ENCODE measurements around the gene PPM1E. TPM values are rescaled to one million over a fixed set of nuclear protein-coding genes. Genes with fewer than 3 reads are reported as not detected.
"Not testable (repeated sequence)": the region's sequence is repeated elsewhere in the genome, so short reads cannot be mapped to it uniquely, and the experiment has no call there.

The PPM1E gene
- total and polyA plus RNA-seq, 2 donors (not counting 1 experiment from before 2014, with no cell fraction given): not detected

DNA sequence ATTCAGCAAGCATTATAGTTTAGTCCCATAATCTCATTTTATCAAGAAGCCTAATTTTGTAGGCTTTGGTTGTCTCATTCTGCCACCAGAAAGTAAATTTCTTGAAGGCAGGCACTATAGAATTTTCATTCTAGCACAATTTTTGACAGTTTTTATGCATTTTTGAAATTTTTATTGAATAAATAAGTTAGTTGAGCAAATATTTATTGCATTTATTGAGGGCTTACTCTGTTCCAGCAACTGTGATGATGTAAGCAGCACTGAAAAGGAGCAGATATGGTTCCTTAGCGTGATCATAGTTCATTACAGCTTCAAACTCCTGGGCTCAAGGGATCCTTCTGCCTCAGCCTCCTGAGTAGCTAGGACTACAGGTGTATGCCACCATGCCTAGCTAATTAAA, 34.2 kb downstream of the PPM1E start:
- WGBS (ENCODE audit: insufficient coverage): 82% methylated on average over 1 of the region's 1 CpG
- no peaks in the 10 kb centered on the region for H3K36me3 ChIP-seq (replicated peaks in 1 of 2; ENCODE audit: control extremely low read depth in 1 of 2, control insufficient read depth in 1 of 2, extremely low read depth in 1 of 2, insufficient read depth in 2 of 2, low read length in 1 of 2)
- no peak overlapping the region for H2AFZ ChIP-seq (ENCODE audit: insufficient read depth, low read depth, low read length, poor library complexity, severe bottlenecking)
- H3K27ac Mint-ChIP-seq: no peak overlapping the region
- CTCF ChIA-PET: no interaction called here
- peaks cover 0 to 2% (median 0%) of the 10 kb centered on the region in 3 donors for H3K9me3 ChIP-seq (ENCODE audit: control extremely low read depth in 1 of 3, control insufficient read depth in 2 of 3, insufficient read depth in 1 of 3, low read length in 2 of 3)
- no peak for DNase-seq
- H3K27ac ChIP-seq (ENCODE audit: low read length in 2 of 2): no peak overlapping the region
- H3K4me1 ChIP-seq (ENCODE audit: control insufficient read depth in 2 of 2, insufficient read depth in 2 of 2, low read length in 2 of 2): no peaks in the 10 kb centered on the region
- no peaks in the 10 kb centered on the region for H4K20me1 ChIP-seq (ENCODE audit: control insufficient read depth, insufficient read depth, low read length, poor library complexity, severe bottlenecking)
- POLR2A ChIA-PET: no interaction called here
- TF ChIP-seq, protein P1, sequence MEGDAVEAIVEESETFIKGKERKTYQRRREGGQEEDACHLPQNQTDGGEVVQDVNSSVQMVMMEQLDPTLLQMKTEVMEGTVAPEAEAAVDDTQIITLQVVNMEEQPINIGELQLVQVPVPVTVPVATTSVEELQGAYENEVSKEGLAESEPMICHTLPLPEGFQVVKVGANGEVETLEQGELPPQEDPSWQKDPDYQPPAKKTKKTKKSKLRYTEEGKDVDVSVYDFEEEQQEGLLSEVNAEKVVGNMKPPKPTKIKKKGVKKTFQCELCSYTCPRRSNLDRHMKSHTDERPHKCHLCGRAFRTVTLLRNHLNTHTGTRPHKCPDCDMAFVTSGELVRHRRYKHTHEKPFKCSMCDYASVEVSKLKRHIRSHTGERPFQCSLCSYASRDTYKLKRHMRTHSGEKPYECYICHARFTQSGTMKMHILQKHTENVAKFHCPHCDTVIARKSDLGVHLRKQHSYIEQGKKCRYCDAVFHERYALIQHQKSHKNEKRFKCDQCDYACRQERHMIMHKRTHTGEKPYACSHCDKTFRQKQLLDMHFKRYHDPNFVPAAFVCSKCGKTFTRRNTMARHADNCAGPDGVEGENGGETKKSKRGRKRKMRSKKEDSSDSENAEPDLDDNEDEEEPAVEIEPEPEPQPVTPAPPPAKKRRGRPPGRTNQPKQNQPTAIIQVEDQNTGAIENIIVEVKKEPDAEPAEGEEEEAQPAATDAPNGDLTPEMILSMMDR (IDR thresholded peaks at IDR 0.05): no peak
- no peak for TF ChIP-seq EZH2 (IDR thresholded peaks at IDR 0.05; ENCODE audit: borderline replicate concordance, insufficient read depth, low read depth, low read length, poor library complexity, severe bottlenecking)
- H3K9ac ChIP-seq (ENCODE audit: low read length): no peak overlapping the region
- H3K79me2 ChIP-seq (ENCODE audit: control insufficient read depth, insufficient read depth, low read length): no peaks in the 10 kb centered on the region
- peaks cover 13% of the 10 kb centered on the region for H3K27me3 Mint-ChIP-seq
- H3K4me1 Mint-ChIP-seq: no peaks in the 10 kb centered on the region
- peaks cover 0 to 2% (median 0%) of the 10 kb centered on the region in 4 experiments for H3K27me3 ChIP-seq (replicated peaks in 1 of 4; ENCODE audit: control extremely low read depth in 1 of 4, control insufficient read depth in 3 of 4, insufficient read depth in 4 of 4, low read length in 3 of 4)
- H3K4me3 Mint-ChIP-seq: no peak overlapping the region
- intact Hi-C loops (cut with micrococcal nuclease): no loop called here
- no peak overlapping the region for H3K4me2 ChIP-seq (replicated peaks; ENCODE audit: low read depth, low read length, poor library complexity, severe bottlenecking)
- H3K9me3 Mint-ChIP-seq (ENCODE audit: insufficient read depth): peaks cover 4% of the 10 kb centered on the region
- ATAC-seq (ENCODE audit: low read depth): no peak
- H3K4me3 ChIP-seq (ENCODE audit: control extremely low read depth in 1 of 5, extremely low read depth in 1 of 5, insufficient read depth in 1 of 5, low read depth in 2 of 5, low read length in 4 of 5): no peak overlapping the region

DNA sequence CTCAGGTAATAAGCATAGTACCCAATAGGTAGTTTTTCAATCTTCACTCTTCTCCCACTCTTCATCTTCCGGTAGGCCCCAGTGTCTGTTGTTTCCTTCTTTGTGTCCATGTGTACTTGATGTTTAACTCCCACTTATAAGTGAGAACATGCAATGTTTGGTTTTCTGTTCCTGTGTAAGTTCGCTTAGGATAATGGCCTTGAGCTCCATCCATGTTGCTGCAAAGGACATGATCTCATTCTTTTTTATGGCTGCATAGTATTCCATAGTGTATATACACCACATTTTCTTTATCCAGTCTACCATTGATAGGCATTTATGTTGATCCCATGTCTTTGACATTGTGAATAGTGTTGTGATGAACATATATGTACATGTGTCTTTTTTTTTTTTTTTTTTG, 38.9 kb downstream of the PPM1E start:
- POLR2A ChIA-PET; H3K4me3 Mint-ChIP-seq; H3K4me3 ChIP-seq (ENCODE audit: control extremely low read depth in 1 of 5, extremely low read depth in 1 of 5, insufficient read depth in 1 of 5, low read depth in 2 of 5, low read length in 4 of 5); H3K4me2 ChIP-seq (replicated peaks; ENCODE audit: low read depth, low read length, poor library complexity, severe bottlenecking); H3K27ac ChIP-seq (ENCODE audit: low read length in 2 of 2); H2AFZ ChIP-seq (ENCODE audit: insufficient read depth, low read depth, low read length, poor library complexity, severe bottlenecking); H3K9me3 ChIP-seq (ENCODE audit: control extremely low read depth in 1 of 3, control insufficient read depth in 2 of 3, insufficient read depth in 1 of 3, low read length in 2 of 3); H3K27me3 ChIP-seq (replicated peaks in 1 of 4; ENCODE audit: control extremely low read depth in 1 of 4, control insufficient read depth in 3 of 4, insufficient read depth in 4 of 4, low read length in 3 of 4); CTCF ChIA-PET; H3K9me3 Mint-ChIP-seq (ENCODE audit: insufficient read depth); H3K79me2 ChIP-seq (ENCODE audit: control insufficient read depth, insufficient read depth, low read length); H3K4me1 ChIP-seq (ENCODE audit: control insufficient read depth in 2 of 2, insufficient read depth in 2 of 2, low read length in 2 of 2); H4K20me1 ChIP-seq (ENCODE audit: control insufficient read depth, insufficient read depth, low read length, poor library complexity, severe bottlenecking); H3K27ac Mint-ChIP-seq; ATAC-seq (ENCODE audit: low read depth); DNase-seq; H3K4me1 Mint-ChIP-seq; H3K36me3 ChIP-seq (replicated peaks in 1 of 2; ENCODE audit: control extremely low read depth in 1 of 2, control insufficient read depth in 1 of 2, extremely low read depth in 1 of 2, insufficient read depth in 2 of 2, low read length in 1 of 2); H3K9ac ChIP-seq (ENCODE audit: low read length); intact Hi-C loops (cut with micrococcal nuclease); H3K27me3 Mint-ChIP-seq: not testable (repeated sequence)
- no CpG with 5 or more reads among the region's 2 CpGs for whole genome bisulfite sequencing (ENCODE audit: insufficient coverage)

Measured in B cell (primary cell).